DND-41 (cell line): Measurements from ENCODE around the gene JAZF1.

Experiments
- EZH2 ChIP-seq: IDR thresholded peaks from 3 replicates; pipeline ENCODE4 v1.6.1; 2012; ENCODE audit warnings: borderline replicate concordance, low read depth, mild to moderate bottlenecking, moderate library complexity, low read length, inconsistent platforms; ENCODE audit not compliant: severe bottlenecking
- TF ChIP-seq, protein P1 (sequence below): IDR thresholded peaks from 2 replicates; pipeline ENCODE4 v1.5.1; 2012; ENCODE audit warnings: borderline replicate concordance, low read length, moderate library complexity, mild to moderate bottlenecking; ENCODE audit not compliant: poor library complexity, severe bottlenecking; ENCODE audit errors: extremely low read depth

DNA sequence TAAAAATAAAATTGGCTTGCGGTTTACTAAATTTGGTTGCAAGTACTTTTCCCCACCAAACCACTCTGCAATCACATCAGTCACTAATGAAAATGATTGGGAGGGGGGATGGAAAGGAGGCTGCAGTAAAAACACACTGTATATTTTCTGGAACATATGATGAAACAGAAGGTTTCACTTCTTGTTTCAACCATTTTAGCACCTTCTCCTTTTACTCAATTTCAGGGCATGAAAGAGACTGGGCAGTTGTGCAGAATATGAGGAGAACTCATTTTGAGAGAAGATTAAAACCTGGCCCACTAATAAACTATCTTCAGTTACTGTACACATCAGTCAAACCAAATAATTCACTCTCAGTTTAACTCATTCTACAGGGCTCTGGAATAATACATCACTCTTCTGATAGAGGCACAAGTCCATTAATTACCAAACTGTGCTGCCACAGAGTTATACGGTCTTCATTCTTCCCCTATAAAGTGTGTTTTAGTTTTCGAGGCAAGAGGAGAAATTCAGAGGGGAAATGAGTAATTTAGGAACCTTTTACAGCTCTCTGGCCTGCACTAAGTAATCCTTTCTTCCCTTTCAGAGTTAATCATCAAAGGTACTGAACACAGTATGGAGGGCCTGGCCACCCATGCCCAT lies 25.5 kb downstream of the JAZF1 start:
- TF ChIP-seq, protein P1, sequence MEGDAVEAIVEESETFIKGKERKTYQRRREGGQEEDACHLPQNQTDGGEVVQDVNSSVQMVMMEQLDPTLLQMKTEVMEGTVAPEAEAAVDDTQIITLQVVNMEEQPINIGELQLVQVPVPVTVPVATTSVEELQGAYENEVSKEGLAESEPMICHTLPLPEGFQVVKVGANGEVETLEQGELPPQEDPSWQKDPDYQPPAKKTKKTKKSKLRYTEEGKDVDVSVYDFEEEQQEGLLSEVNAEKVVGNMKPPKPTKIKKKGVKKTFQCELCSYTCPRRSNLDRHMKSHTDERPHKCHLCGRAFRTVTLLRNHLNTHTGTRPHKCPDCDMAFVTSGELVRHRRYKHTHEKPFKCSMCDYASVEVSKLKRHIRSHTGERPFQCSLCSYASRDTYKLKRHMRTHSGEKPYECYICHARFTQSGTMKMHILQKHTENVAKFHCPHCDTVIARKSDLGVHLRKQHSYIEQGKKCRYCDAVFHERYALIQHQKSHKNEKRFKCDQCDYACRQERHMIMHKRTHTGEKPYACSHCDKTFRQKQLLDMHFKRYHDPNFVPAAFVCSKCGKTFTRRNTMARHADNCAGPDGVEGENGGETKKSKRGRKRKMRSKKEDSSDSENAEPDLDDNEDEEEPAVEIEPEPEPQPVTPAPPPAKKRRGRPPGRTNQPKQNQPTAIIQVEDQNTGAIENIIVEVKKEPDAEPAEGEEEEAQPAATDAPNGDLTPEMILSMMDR: no peak
- no peak for TF ChIP-seq EZH2
